ENCODE results near the gene ZNF385B.
"Not testable (repeated sequence)": the region's sequence is repeated elsewhere in the genome, so short reads cannot be mapped to it uniquely, and the experiment has no call there.

ZNF385B gene

GRCh38 chr2:179893616-179894015, 32.2 kb upstream of the ZNF385B start:
- no peak for TF ChIP-seq CTCF (IDR thresholded peaks at IDR 0.05; ENCODE audit: extremely low read depth, insufficient read depth, missing control alignments)
- in situ Hi-C loops (cut with MboI; ENCODE audit: low pct_unique_long_range_greater_than_20kb, low sequenced_read_pairs, unreplicated experiment): no loop called here
- no peak for DNase-seq (ENCODE audit: low spot score)

GRCh38 chr2:179891237-179891636, 29.8 kb upstream of the ZNF385B start:
- no peak for DNase-seq (ENCODE audit: low spot score)
- no peak for TF ChIP-seq CTCF (IDR thresholded peaks at IDR 0.05; ENCODE audit: extremely low read depth, insufficient read depth, missing control alignments)
- in situ Hi-C loops (cut with MboI; ENCODE audit: low pct_unique_long_range_greater_than_20kb, low sequenced_read_pairs, unreplicated experiment): no loop called here

- in situ Hi-C loops (cut with MboI; ENCODE audit: low pct_unique_long_range_greater_than_20kb, low sequenced_read_pairs, unreplicated experiment): no loop called here
- no peak for TF ChIP-seq CTCF (IDR thresholded peaks at IDR 0.05; ENCODE audit: extremely low read depth, insufficient read depth, missing control alignments)
- DNase-seq (ENCODE audit: low spot score): no peak
Observed at GRCh38 chr2:179890666-179891065, 29.3 kb upstream of the ZNF385B start.

- DNase-seq (ENCODE audit: low spot score); in situ Hi-C loops (cut with MboI; ENCODE audit: low pct_unique_long_range_greater_than_20kb, low sequenced_read_pairs, unreplicated experiment): not testable (repeated sequence)
Observed at GRCh38 chr2:179888642-179889041, 27.2 kb upstream of the ZNF385B start.

GRCh38 chr2:179884193-179884592, 22.8 kb upstream of the ZNF385B start:
- no peak for DNase-seq (ENCODE audit: low spot score)
- in situ Hi-C loops (cut with MboI; ENCODE audit: low pct_unique_long_range_greater_than_20kb, low sequenced_read_pairs, unreplicated experiment): no loop called here
- no peak for TF ChIP-seq CTCF (IDR thresholded peaks at IDR 0.05; ENCODE audit: extremely low read depth, insufficient read depth, missing control alignments)

GRCh38 chr2:179882851-179883806, 21.7 kb upstream of the ZNF385B start:
- in situ Hi-C loops (cut with MboI; ENCODE audit: low pct_unique_long_range_greater_than_20kb, low sequenced_read_pairs, unreplicated experiment): no loop called here
- DNase-seq (ENCODE audit: low spot score): no peak
- TF ChIP-seq CTCF (IDR thresholded peaks at IDR 0.05; ENCODE audit: extremely low read depth, insufficient read depth, missing control alignments): no peak

- TF ChIP-seq CTCF (IDR thresholded peaks at IDR 0.05; ENCODE audit: extremely low read depth, insufficient read depth, missing control alignments): no peak
- DNase-seq (ENCODE audit: low spot score): no peak
- in situ Hi-C loops (cut with MboI; ENCODE audit: low pct_unique_long_range_greater_than_20kb, low sequenced_read_pairs, unreplicated experiment): no loop called here
Observed at GRCh38 chr2:179877601-179878364, 16.4 kb upstream of the ZNF385B start.
